ENCODE data around the gene CCDC80. TPM values are rescaled to one million over a fixed set of nuclear protein-coding genes. Genes with fewer than 3 reads are reported as not detected.

Gene CCDC80
- total and polyA plus RNA-seq, 9 of the 15 experiments (the other 6 are each of a cell fraction or from before 2014, with no cell fraction given): 0.17 to 2.0 (median 1.1) TPM

DNA sequence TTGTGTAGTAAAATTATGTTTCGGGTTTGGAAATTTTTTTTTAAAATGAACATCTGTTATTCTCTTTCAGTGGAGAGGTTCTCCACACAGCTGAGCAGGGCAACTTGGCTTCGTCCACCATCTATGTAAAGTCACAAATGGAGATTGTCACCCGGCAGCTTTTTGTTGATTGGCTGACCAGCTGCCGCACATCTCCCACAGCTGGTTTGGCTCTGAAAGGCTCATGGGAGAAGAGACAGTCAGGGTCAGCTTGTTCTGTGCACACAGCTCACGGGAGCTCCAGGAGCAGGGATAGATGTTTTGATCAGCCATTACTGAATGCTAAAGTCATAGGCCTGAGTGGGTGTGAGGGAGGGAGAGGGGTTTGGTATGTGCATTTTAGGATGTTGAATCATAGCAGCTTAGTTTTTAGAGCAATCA lies 12.9 kb upstream of the CCDC80 start:
- ATAC-seq (no peak), DNase-seq (ENCODE audit: extremely low read depth in 1 of 4, low spot score in 3 of 4) (no peak), FAIRE-seq (no peak)
- no peaks in the 10 kb centered on the region for H3K36me3 ChIP-seq (ENCODE audit: control insufficient read depth, insufficient read depth, low read length)
- no peak overlapping the region for H3K4me2 ChIP-seq (ENCODE audit: insufficient read depth, low read length)
- no peak overlapping the region for H3K27ac ChIP-seq (ENCODE audit: extremely low read depth, low read depth, low read length)
- in situ Hi-C loops (cut with MboI) (no loop called here), intact Hi-C loops (cut with micrococcal nuclease) (no loop called here)
- no peak for TF ChIP-seq CHD4 (IDR thresholded peaks at IDR 0.05; ENCODE audit: insufficient read depth, insufficient replicate concordance, low read depth, low read length, poor library complexity, severe bottlenecking)
- no peak for TF ChIP-seq NFIC (IDR thresholded peaks at IDR 0.05)
- TF ChIP-seq, protein P1, sequence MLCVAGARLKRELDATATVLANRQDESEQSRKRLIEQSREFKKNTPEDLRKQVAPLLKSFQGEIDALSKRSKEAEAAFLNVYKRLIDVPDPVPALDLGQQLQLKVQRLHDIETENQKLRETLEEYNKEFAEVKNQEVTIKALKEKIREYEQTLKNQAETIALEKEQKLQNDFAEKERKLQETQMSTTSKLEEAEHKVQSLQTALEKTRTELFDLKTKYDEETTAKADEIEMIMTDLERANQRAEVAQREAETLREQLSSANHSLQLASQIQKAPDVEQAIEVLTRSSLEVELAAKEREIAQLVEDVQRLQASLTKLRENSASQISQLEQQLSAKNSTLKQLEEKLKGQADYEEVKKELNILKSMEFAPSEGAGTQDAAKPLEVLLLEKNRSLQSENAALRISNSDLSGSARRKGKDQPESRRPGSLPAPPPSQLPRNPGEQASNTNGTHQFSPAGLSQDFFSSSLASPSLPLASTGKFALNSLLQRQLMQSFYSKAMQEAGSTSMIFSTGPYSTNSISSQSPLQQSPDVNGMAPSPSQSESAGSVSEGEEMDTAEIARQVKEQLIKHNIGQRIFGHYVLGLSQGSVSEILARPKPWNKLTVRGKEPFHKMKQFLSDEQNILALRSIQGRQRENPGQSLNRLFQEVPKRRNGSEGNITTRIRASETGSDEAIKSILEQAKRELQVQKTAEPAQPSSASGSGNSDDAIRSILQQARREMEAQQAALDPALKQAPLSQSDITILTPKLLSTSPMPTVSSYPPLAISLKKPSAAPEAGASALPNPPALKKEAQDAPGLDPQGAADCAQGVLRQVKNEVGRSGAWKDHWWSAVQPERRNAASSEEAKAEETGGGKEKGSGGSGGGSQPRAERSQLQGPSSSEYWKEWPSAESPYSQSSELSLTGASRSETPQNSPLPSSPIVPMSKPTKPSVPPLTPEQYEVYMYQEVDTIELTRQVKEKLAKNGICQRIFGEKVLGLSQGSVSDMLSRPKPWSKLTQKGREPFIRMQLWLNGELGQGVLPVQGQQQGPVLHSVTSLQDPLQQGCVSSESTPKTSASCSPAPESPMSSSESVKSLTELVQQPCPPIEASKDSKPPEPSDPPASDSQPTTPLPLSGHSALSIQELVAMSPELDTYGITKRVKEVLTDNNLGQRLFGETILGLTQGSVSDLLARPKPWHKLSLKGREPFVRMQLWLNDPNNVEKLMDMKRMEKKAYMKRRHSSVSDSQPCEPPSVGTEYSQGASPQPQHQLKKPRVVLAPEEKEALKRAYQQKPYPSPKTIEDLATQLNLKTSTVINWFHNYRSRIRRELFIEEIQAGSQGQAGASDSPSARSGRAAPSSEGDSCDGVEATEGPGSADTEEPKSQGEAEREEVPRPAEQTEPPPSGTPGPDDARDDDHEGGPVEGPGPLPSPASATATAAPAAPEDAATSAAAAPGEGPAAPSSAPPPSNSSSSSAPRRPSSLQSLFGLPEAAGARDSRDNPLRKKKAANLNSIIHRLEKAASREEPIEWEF (CRISPR knock-in tag; IDR thresholded peaks at IDR 0.05): no peak
- no peak for TF ChIP-seq NCOA2 (IDR thresholded peaks at IDR 0.05; ENCODE audit: partially characterized antibody in 2 of 2)
- TF ChIP-seq XRCC5 (IDR thresholded peaks at IDR 0.05; ENCODE audit: low read depth, low read length): no peak
- TF ChIP-seq MCM3 (IDR thresholded peaks at IDR 0.05): no peak
- TF ChIP-seq ZNF586 (CRISPR knock-in tag; conservative IDR thresholded peaks at IDR 0.05): no peak
- no peak for TF ChIP-seq CBX1 (IDR thresholded peaks at IDR 0.05; ENCODE audit: low read depth)
- WGBS (ENCODE audit: insufficient coverage, low coverage, missing lambda C conversion rate): 23% methylated on average over 5 of the region's 5 CpGs
- H3K9me3 ChIP-seq (replicated peaks; ENCODE audit: control insufficient read depth, insufficient read depth, low read depth, low read length): no peaks in the 10 kb centered on the region
- no peak overlapping the region for H3K4me3 ChIP-seq
- ChIA-PET POLR2A (no interaction called here), CTCF (ENCODE audit: low intra/inter-chr PET ratio) (no interaction called here)
- no peaks in the 10 kb centered on the region for H3K9me1 ChIP-seq (ENCODE audit: control insufficient read depth, insufficient read depth, low read length)
- no peak overlapping the region for H3K9ac ChIP-seq (ENCODE audit: insufficient read depth in 1 of 2, low read depth in 2 of 2, low read length in 2 of 2)
- H3K4me1 ChIP-seq (replicated peaks in 1 of 2; ENCODE audit: control insufficient read depth in 2 of 2, insufficient read depth in 2 of 2, low read length in 2 of 2): no peaks in the 10 kb centered on the region; a peak in 1 of 5 replicates
- no peaks in the 10 kb centered on the region for H3K27me3 ChIP-seq (ENCODE audit: control insufficient read depth in 2 of 2, insufficient read depth in 2 of 2, low read length in 2 of 2)
- BruUV-seq (replicated peaks): no TSS peak
- H2AFZ ChIP-seq (ENCODE audit: low read depth, low read length): no peak overlapping the region
- no peaks in the 10 kb centered on the region for H3K79me2 ChIP-seq (ENCODE audit: control insufficient read depth, insufficient read depth, low read length)
- no peaks in the 10 kb centered on the region for H4K20me1 ChIP-seq (replicated peaks; ENCODE audit: control insufficient read depth, insufficient read depth, low read length)

All from K562 (cell line).